IMR-90 (cell line): ENCODE results near the gene HOXB2. TPM values are rescaled to one million over a fixed set of nuclear protein-coding genes. Genes with fewer than 3 reads are reported as not detected.

ENCODE experiments used
- ATAC-seq: fragments of 200-7000 bp; cut with Tn5 transposase; 2 replicates; pipeline ENCODE4 v1.9.1; 2020; ENCODE audit warnings: low read depth, mild to moderate bottlenecking, moderate library complexity
- BruUV-seq: library from RNA; stranded (reverse); fragments of 400-500 nt; replicated peaks from 2 replicates; lab custom pipeline; 2021; lab: Mats Ljungman, UMichigan
- CTCF ChIA-PET: fragments of 300-600 bp; formaldehyde crosslinking; extraction: SDS; loops from one replicate; lab custom pipeline; 2021; ENCODE audit warnings: antibody characterized with exemption; lab: Yijun Ruan, JAX
- POLR2A ChIA-PET: fragments of 300-600 bp; sonication (Branson Sonifier 250); formaldehyde crosslinking; loops from one replicate; lab custom pipeline; 2022; ENCODE audit warnings: antibody characterized with exemption; ENCODE audit not compliant: unreplicated experiment; lab: Charles Lee
- DNase-seq: peaks from one replicate; pipeline ENCODE4 v3.0.0; 2013
- H2AFZ ChIP-seq: replicated peaks from 2 replicates; pipeline ENCODE3; 2013; ENCODE audit warnings: low read length, mild to moderate bottlenecking; ENCODE audit not compliant: poor library complexity
- H2AK5ac ChIP-seq: 2 replicates; pipeline ENCODE4 v1.6.1; 2013; ENCODE audit warnings: low read depth, low read length, inconsistent platforms
- H2AK9ac ChIP-seq: replicated peaks from 2 replicates; pipeline ENCODE3; 2013; ENCODE audit warnings: mild to moderate bottlenecking, low read depth, low read length, moderate library complexity; ENCODE audit not compliant: poor library complexity
- H2BK120ac ChIP-seq: 2 replicates; pipeline ENCODE4 v1.6.1; 2013; ENCODE audit warnings: low read depth, low read length, inconsistent platforms
- H2BK15ac ChIP-seq: 3 replicates; pipeline ENCODE4 v1.6.1; 2013; ENCODE audit warnings: low read depth, low read length, inconsistent platforms
- H2BK20ac ChIP-seq: 2 replicates; pipeline ENCODE4 v1.6.1; 2013; ENCODE audit warnings: low read depth, mild to moderate bottlenecking, inconsistent platforms, low read length, moderate library complexity
- H2BK5ac ChIP-seq: 2 replicates; pipeline ENCODE4 v1.6.1; 2013; ENCODE audit warnings: mild to moderate bottlenecking, low read depth, low read length, inconsistent platforms; ENCODE audit not compliant: poor library complexity, severe bottlenecking
- H3K14ac ChIP-seq: replicated peaks from 2 replicates; pipeline ENCODE4 v1.6.1; 2013; ENCODE audit warnings: low read depth, low read length, inconsistent platforms
- H3K18ac ChIP-seq: 2 replicates; pipeline ENCODE4 v1.6.1; 2013; ENCODE audit warnings: low read depth, low read length, control low read depth
- H3K23ac ChIP-seq: 2 replicates; pipeline ENCODE4 v1.6.1; 2013; ENCODE audit warnings: low read depth, low read length, inconsistent platforms
- H3K27ac ChIP-seq: 2 replicates; pipeline ENCODE4 v1.5.1; 2013; ENCODE audit warnings: mild to moderate bottlenecking, control low read depth, low read length; ENCODE audit not compliant: insufficient read depth
- H3K27me3 ChIP-seq: 2 replicates; pipeline ENCODE4 v1.6.1; 2013; ENCODE audit warnings: low read length; ENCODE audit not compliant: control insufficient read depth, insufficient read depth
- H3K36me3 ChIP-seq: 2 replicates; pipeline ENCODE4 v1.6.1; 2013; ENCODE audit warnings: low read length, mixed read lengths; ENCODE audit not compliant: control insufficient read depth, insufficient read depth
- H3K4ac ChIP-seq: 2 replicates; pipeline ENCODE4 v1.6.1; 2013; ENCODE audit warnings: low read depth, low read length, inconsistent platforms
- H3K4me1 ChIP-seq: 2 replicates; pipeline ENCODE4 v1.6.1; 2013; ENCODE audit warnings: low read length, mixed read lengths; ENCODE audit not compliant: control insufficient read depth, insufficient read depth
- H3K4me2 ChIP-seq: 2 replicates; pipeline ENCODE4 v1.6.1; 2013; ENCODE audit warnings: low read depth, mild to moderate bottlenecking, control low read depth, low read length, moderate library complexity
- H3K4me3 ChIP-seq: 2 replicates; pipeline ENCODE4 v1.5.1; 2013; ENCODE audit warnings: low read depth, mild to moderate bottlenecking, control low read depth, low read length, moderate library complexity; ENCODE audit not compliant: insufficient read depth
- H3K56ac ChIP-seq: 2 replicates; pipeline ENCODE4 v1.6.1; 2013; ENCODE audit warnings: low read length, inconsistent platforms; ENCODE audit not compliant: insufficient read depth; ENCODE audit errors: extremely low read depth
- H3K79me1 ChIP-seq, 2 experiments: 2 replicates each; pipeline ENCODE4 v1.6.1; 2013; ENCODE audit warnings: low read length in 2 of 2, inconsistent platforms in 1 of 2, low read depth in 1 of 2
- H3K9ac ChIP-seq: 2 replicates; pipeline ENCODE4 v1.6.1; 2013; ENCODE audit warnings: low read depth, low read length, control low read depth
- H3K9me1 ChIP-seq: 2 replicates; pipeline ENCODE4 v1.6.1; 2013; ENCODE audit warnings: low read length, inconsistent platforms; ENCODE audit not compliant: insufficient read depth
- H3K9me3 ChIP-seq: 2 replicates; pipeline ENCODE4 v1.6.1; 2013; ENCODE audit warnings: low read length; ENCODE audit not compliant: control insufficient read depth, insufficient read depth
- H4K20me1 ChIP-seq: 2 replicates; pipeline ENCODE4 v1.6.1; 2013; ENCODE audit warnings: low read length, inconsistent platforms; ENCODE audit not compliant: insufficient read depth
- H4K5ac ChIP-seq: 2 replicates; pipeline ENCODE4 v1.6.1; 2013; ENCODE audit warnings: mild to moderate bottlenecking, low read depth, low read length, control low read depth
- H4K8ac ChIP-seq, 2 experiments: 2 replicates each; pipeline ENCODE4 v1.6.1; 2013; ENCODE audit warnings: low read depth in 2 of 2, low read length in 2 of 2, control low read depth in 1 of 2, inconsistent platforms in 1 of 2
- H4K91ac ChIP-seq: 2 replicates; pipeline ENCODE4 v1.6.1; 2013; ENCODE audit warnings: low read depth, low read length, inconsistent platforms; ENCODE audit not compliant: insufficient read depth
- BHLHE40 ChIP-seq: fragments of 150-350 bp; IDR thresholded peaks from 2 replicates; pipeline ENCODE4 v1.6.1; 2016; ENCODE audit warnings: mild to moderate bottlenecking, low read depth, low read length
- CEBPB ChIP-seq: IDR thresholded peaks from 2 replicates; pipeline ENCODE4 v1.6.1; 2012; ENCODE audit warnings: low read depth, low read length, improper control_type of control experiment
- CHD1 ChIP-seq: IDR thresholded peaks from 2 replicates; pipeline ENCODE4 v1.6.1; 2012; ENCODE audit warnings: low read depth, low read length, improper control_type of control experiment
- FOS ChIP-seq: fragments of 150-350 bp; IDR thresholded peaks from 2 replicates; pipeline ENCODE4 v1.6.1; 2016; ENCODE audit warnings: low read depth, low read length
- MAFK ChIP-seq: IDR thresholded peaks from 2 replicates; pipeline ENCODE4 v1.6.1; 2012; ENCODE audit warnings: low read depth, low read length, improper control_type of control experiment
- MAZ ChIP-seq: IDR thresholded peaks from 2 replicates; pipeline ENCODE4 v1.6.1; 2012; ENCODE audit warnings: low read depth, mild to moderate bottlenecking, low read length, improper control_type of control experiment, moderate library complexity, borderline replicate concordance
- MXI1 ChIP-seq: IDR thresholded peaks from 2 replicates; pipeline ENCODE4 v1.6.1; 2012; ENCODE audit warnings: low read depth, mild to moderate bottlenecking, low read length, moderate library complexity, borderline replicate concordance
- NFE2L2 ChIP-seq: fragments of 150-350 bp; IDR thresholded peaks from 2 replicates; pipeline ENCODE4 v1.6.1; 2016; ENCODE audit warnings: low read depth, mild to moderate bottlenecking, low read length
- POLR2A ChIP-seq: IDR thresholded peaks from 2 replicates; pipeline ENCODE4 v1.6.1; 2012; ENCODE audit warnings: mild to moderate bottlenecking, low read depth, low read length
- RAD21 ChIP-seq: IDR thresholded peaks from 2 replicates; pipeline ENCODE4 v1.6.1; 2012; ENCODE audit warnings: low read length, improper control_type of control experiment
- RFX5 ChIP-seq: IDR thresholded peaks from 2 replicates; pipeline ENCODE4 v1.8.0; 2012; ENCODE audit warnings: low read depth, mild to moderate bottlenecking, low read length, moderate library complexity
- SMC3 ChIP-seq: fragments of 150-350 bp; IDR thresholded peaks from 2 replicates; pipeline ENCODE4 v1.6.1; 2016; ENCODE audit warnings: low read depth, mild to moderate bottlenecking, antibody characterized with exemption, low read length, moderate library complexity
- WGBS, 2 experiments: methylation state at CpG; one replicate each; pipeline versions ENCODE4 v1.1.5 to v1.1.7; 2013; ENCODE audit warnings: missing lambda C conversion rate in 2 of 2; ENCODE audit not compliant: insufficient read length in 1 of 2; ENCODE audit errors: extremely low coverage in 2 of 2; 5-methylcytosine and 5-hydroxymethylcytosine counted together
- dilution Hi-C: fragments of 300-500 bp; cut with HindIII; formaldehyde crosslinking; loops from one replicate; pipeline ENCODE4 v1.14.3; 2018; ENCODE audit warnings: low sequenced_read_pairs; ENCODE audit not compliant: unreplicated experiment
- in situ Hi-C: fragments of 300-500 bp; cut with MboI; formaldehyde crosslinking; loops from 3 replicates; pipeline ENCODE4 v1.14.3; 2019; ENCODE audit warnings: low sequenced_read_pairs, inconsistent platforms, mixed read lengths
- intact Hi-C: fragments of 100-400 bp; cut with micrococcal nuclease; formaldehyde crosslinking; loops from 2 replicates; pipeline ENCODE4 v1.10.0; 2022
- polyA plus RNA-seq, 3 experiments: library from polyadenylated mRNA; depleted of rRNA; stranded (reverse); fragments of >200 nt; gene quantifications; 2 replicates each; pipeline ENCODE4 v1.2.3, GENCODE V29; 2012; ENCODE audit warnings: low replicate concordance in 1 of 3
- total RNA-seq: library from RNA; depleted of rRNA; stranded (reverse); fragments of >200 nt; gene quantifications from 2 replicates; pipeline ENCODE4 v1.2.3, GENCODE V29; 2012
- TF ChIP-seq, protein P1 (sequence below): fragments of 150-350 bp; IDR thresholded peaks from 2 replicates; pipeline ENCODE4 v1.6.1; 2016; ENCODE audit warnings: low read depth, mild to moderate bottlenecking, low read length, moderate library complexity, borderline replicate concordance
- TF ChIP-seq, protein P2 (sequence below): fragments of 150-350 bp; IDR thresholded peaks from 2 replicates; pipeline ENCODE4 v1.6.1; 2017; ENCODE audit warnings: mild to moderate bottlenecking, antibody characterized with exemption, low read length, low read depth
- TF ChIP-seq, protein P3 (sequence below): conservative IDR thresholded peaks from 2 replicates; pipeline ENCODE4 v1.5.1; 2012; ENCODE audit warnings: mild to moderate bottlenecking, low read depth, low read length, improper control_type of control experiment

Gene HOXB2
- total and polyA plus RNA-seq, 2 of the 4 experiments (the other 2 are of a cell fraction) = 2.7 to 29.9 TPM

DNA sequence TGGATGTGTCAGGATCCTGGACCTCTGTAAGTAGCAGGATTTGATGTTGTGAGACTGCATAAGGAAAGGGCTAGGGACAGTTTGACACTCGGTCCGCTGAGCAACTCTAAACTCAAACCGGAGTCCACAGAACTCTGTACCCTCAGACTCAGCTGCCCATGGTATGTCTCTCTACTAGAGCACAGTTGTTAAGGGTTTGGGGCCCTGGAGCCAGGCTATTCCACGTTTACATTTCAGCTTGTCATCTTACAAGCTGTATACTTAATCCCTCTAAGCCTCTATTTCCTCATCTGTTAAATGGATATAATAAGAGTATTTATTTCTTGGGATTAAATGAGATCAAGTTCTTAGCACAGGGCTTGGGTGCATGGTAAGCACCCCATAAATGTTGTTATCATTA, 42.0 kb downstream of the HOXB2 start:
- no TSS peak for BruUV-seq
- Histone ChIP-seq H3K4me3 (no peak overlapping the region), H2AFZ (no peak overlapping the region), H3K79me1 (peaks cover 0 to 16% of the 10 kb centered on the region in 2 experiments; a peak in 2 of 4 replicates), H2BK20ac (peak overlapping the region; percentile 11; the same call in 1 of the 2 replicates), H3K9me3 (no peaks in the 10 kb centered on the region), H2BK5ac (no peak overlapping the region), H2AK9ac (no peak overlapping the region), H3K4me2 (no peak overlapping the region), H2BK120ac (peak overlapping the region; percentile 38; the same call in 1 of the 2 replicates), H3K27ac (no peak overlapping the region), H3K56ac (no peak overlapping the region), H3K23ac (no peak overlapping the region), H3K36me3 (no peaks in the 10 kb centered on the region), H4K20me1 (no peaks in the 10 kb centered on the region), H3K9ac (no peak overlapping the region), H2BK15ac (peak overlapping the region; percentile 30; the same call in 1 of the 3 replicates), H4K91ac (no peak overlapping the region), H3K4ac (peak overlapping the region; percentile 12; the same call in 1 of the 2 replicates), H3K4me1 (peaks cover 32% of the 10 kb centered on the region), H3K14ac (no peak overlapping the region; the same call in 1 of the 2 replicates), H2AK5ac (peak overlapping the region; percentile 52; the same call in 1 of the 2 replicates), H3K18ac (peak overlapping the region; percentile 7; the same call in 1 of the 2 replicates), H3K9me1 (peaks cover 19% of the 10 kb centered on the region; the same call in 1 of the 2 replicates), H4K5ac (no peak overlapping the region), H4K8ac (no peak overlapping the region), H3K27me3 (no peaks in the 10 kb centered on the region)
- WGBS, 2 experiments = no CpG with 5 or more reads among the region's 4 CpGs
- no peak for DNase-seq
- ChIA-PET CTCF (interaction anchor here (1.5 to 2.0 kb wide), 2 partner anchors 7 to 20 kb away, joined by 4 to 6 read pairs; no protein-coding TSS in a partner anchor), POLR2A (no interaction called here)
- dilution Hi-C loops (no loop called here), intact Hi-C loops (no loop called here), in situ Hi-C loops (no loop called here)
- TF ChIP-seq, protein P1, sequence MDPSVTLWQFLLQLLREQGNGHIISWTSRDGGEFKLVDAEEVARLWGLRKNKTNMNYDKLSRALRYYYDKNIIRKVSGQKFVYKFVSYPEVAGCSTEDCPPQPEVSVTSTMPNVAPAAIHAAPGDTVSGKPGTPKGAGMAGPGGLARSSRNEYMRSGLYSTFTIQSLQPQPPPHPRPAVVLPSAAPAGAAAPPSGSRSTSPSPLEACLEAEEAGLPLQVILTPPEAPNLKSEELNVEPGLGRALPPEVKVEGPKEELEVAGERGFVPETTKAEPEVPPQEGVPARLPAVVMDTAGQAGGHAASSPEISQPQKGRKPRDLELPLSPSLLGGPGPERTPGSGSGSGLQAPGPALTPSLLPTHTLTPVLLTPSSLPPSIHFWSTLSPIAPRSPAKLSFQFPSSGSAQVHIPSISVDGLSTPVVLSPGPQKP = no peak
- TF ChIP-seq RFX5 = no peak
- TF ChIP-seq NFE2L2 = no peak
- TF ChIP-seq MAZ = no peak
- TF ChIP-seq CHD1 = no peak
- no peak for TF ChIP-seq POLR2A
- TF ChIP-seq, protein P2, sequence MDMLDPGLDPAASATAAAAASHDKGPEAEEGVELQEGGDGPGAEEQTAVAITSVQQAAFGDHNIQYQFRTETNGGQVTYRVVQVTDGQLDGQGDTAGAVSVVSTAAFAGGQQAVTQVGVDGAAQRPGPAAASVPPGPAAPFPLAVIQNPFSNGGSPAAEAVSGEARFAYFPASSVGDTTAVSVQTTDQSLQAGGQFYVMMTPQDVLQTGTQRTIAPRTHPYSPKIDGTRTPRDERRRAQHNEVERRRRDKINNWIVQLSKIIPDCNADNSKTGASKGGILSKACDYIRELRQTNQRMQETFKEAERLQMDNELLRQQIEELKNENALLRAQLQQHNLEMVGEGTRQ = no peak
- TF ChIP-seq BHLHE40 = no peak
- no peak for TF ChIP-seq FOS
- TF ChIP-seq MAFK = no peak
- no peak for TF ChIP-seq SMC3
- TF ChIP-seq MXI1 = no peak
- no peak for TF ChIP-seq RAD21
- TF ChIP-seq, protein P3, sequence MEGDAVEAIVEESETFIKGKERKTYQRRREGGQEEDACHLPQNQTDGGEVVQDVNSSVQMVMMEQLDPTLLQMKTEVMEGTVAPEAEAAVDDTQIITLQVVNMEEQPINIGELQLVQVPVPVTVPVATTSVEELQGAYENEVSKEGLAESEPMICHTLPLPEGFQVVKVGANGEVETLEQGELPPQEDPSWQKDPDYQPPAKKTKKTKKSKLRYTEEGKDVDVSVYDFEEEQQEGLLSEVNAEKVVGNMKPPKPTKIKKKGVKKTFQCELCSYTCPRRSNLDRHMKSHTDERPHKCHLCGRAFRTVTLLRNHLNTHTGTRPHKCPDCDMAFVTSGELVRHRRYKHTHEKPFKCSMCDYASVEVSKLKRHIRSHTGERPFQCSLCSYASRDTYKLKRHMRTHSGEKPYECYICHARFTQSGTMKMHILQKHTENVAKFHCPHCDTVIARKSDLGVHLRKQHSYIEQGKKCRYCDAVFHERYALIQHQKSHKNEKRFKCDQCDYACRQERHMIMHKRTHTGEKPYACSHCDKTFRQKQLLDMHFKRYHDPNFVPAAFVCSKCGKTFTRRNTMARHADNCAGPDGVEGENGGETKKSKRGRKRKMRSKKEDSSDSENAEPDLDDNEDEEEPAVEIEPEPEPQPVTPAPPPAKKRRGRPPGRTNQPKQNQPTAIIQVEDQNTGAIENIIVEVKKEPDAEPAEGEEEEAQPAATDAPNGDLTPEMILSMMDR = no peak
- no peak for TF ChIP-seq CEBPB
- no peak for ATAC-seq
